Measurements from ENCODE around the gene CLHC1. TPM values are rescaled to one million over a fixed set of nuclear protein-coding genes. Genes with fewer than 3 reads are reported as not detected.

CLHC1 gene
- total RNA-seq, 4 donors from 2014 or later = 5.6 to 7.7 (median 6.0) TPM

DNA sequence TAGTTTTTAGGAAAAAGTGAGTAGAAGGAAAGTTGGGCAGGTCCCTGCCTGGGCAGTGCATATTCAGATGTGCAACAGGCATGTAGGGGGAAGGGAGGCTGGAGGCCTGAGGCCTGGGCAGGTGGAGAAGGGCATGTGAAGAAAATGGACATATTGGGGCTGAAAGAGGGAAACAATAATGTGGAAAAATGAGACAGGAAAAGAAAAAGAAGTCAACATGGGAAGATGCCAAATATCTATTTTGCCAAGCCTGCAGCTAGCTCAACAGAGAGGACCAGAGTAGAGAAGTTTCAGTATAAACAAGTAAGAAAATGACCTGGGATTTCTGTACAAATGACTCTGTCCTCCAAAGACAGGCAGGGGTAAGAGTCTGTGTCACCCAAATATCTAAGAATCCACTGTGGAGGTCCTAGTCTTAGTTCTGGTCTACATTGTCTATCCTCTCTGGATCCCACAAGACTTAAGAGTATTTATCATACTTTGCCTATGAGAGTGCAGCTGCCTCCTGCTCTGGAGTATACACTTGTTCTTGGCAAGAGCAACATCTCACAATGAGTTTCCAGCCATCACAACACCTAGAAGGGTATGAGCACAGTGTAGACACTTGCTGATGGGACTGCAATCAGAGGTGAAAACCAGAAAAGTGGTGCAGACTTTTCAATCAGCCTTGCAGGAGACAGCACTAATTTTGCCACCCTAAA, 80.2 kb downstream of the CLHC1 start:
- ATAC-seq (ENCODE audit: low FRiP score) = no peak
- TF ChIP-seq, protein P1, sequence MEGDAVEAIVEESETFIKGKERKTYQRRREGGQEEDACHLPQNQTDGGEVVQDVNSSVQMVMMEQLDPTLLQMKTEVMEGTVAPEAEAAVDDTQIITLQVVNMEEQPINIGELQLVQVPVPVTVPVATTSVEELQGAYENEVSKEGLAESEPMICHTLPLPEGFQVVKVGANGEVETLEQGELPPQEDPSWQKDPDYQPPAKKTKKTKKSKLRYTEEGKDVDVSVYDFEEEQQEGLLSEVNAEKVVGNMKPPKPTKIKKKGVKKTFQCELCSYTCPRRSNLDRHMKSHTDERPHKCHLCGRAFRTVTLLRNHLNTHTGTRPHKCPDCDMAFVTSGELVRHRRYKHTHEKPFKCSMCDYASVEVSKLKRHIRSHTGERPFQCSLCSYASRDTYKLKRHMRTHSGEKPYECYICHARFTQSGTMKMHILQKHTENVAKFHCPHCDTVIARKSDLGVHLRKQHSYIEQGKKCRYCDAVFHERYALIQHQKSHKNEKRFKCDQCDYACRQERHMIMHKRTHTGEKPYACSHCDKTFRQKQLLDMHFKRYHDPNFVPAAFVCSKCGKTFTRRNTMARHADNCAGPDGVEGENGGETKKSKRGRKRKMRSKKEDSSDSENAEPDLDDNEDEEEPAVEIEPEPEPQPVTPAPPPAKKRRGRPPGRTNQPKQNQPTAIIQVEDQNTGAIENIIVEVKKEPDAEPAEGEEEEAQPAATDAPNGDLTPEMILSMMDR (IDR thresholded peaks at IDR 0.05) = no peak
- no peak for DNase-seq (ENCODE audit: low spot score)

DNA sequence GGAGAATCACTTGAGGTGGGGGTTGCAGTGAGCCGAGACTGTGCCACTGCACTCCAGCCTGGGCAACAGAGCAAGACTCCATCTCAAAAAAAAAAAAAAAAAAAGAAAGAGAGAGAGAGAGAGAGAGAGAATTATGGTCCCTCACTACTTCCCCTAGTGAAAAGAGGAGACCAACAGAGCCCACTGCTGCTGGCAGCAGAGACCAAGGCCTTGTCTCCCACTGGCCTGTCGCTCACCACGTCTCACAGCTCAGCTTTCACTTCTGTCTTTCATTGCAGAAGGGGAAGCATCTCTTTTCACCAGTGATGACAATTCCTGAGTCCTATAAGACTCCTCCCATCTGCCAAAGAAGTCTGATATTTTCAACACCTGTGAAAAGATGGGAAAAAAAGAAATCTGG, 81.3 kb downstream of the CLHC1 start:
- ATAC-seq (ENCODE audit: low FRiP score) = no peak
- TF ChIP-seq, protein P1 (IDR thresholded peaks at IDR 0.05) = no peak
- no peak for DNase-seq (ENCODE audit: low spot score)

DNA sequence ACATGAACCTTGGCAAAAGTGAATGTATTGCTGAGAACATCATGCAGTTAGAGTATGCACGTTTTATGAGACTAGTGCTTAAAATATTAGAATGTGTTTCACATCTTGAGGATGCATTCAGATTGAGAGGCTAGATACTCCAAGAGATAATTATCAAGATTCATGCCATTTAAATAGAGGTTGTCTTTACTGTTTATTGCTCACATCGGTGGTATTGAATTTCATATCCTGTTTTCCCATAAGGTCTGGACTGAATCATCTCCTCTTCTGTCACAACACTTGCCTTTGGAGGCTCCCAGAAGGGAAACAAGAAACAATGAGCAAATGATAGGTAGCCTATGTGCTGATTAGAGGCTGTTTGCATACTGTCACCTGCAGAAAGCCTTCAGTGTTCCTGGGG, 83.8 kb downstream of the CLHC1 start:
- TF ChIP-seq, protein P1 (IDR thresholded peaks at IDR 0.05) = no peak
- DNase-seq (ENCODE audit: low spot score) (no peak), ATAC-seq (ENCODE audit: low FRiP score) (no peak)

DNA sequence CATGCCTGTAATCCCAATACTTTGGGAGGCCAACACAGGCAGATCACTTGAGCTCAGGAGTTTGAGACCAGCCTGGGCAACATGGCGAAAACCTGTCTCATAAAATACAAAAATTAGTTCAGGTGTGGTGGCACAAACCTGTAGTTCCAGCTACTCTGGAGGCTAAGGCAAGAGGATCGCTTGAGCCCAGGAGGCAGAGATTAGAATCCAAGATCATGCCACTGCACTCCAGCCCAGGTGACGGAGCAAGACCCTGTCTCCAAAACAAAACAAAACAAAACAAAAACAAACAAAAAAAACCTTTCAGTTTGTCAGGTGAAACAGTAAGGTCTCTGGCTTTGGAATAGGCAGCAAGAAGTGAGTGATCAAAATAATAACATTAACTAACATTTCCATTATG, 84.6 kb downstream of the CLHC1 start:
- TF ChIP-seq, protein P1 (IDR thresholded peaks at IDR 0.05) = no peak
- ATAC-seq (ENCODE audit: low FRiP score) = no peak
- no peak for DNase-seq (ENCODE audit: low spot score)

DNA sequence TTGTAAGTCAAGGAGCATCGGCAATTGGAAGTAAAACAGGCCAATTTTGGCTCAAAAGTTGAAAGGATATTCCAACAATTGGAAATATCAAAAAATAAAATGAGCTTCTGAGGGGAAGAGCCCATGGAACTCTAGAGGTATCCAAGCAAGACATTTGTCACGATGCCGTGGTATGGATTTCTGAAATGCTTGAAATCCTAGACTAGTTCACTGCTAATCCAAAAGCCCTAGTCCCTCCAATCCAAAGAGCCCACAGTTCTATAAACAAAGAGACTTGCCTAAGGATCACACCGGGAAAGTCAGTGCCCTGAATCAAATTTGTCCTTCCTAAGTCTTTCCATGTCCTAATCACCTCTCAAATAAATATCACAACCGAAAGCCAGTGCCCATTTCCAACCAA, 85.1 kb downstream of the CLHC1 start:
- TF ChIP-seq, protein P1 (IDR thresholded peaks at IDR 0.05) = no peak
- ATAC-seq (ENCODE audit: low FRiP score) (no peak), DNase-seq (ENCODE audit: low spot score) (no peak)

DNA sequence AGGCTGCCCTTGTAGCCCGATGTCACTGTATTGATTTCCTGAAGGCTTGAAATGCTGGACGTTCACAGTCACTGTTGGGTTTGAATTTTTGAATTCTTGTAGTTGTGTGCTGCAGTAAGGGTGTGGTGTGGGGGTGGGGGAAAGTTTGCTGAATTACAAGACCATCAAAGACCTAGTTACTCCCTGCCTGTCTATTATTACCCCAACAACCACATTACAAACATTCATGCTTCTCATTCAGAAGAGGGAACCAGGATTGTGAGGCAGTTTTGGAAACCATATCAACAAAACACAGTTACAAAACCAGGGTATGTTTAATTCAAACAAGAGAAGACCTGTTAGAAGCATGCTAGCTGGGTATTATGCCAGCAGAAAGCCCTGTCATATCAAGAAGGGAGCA, 85.8 kb downstream of the CLHC1 start:
- no peak for ATAC-seq (ENCODE audit: low FRiP score)
- DNase-seq (ENCODE audit: low spot score) = no peak
- TF ChIP-seq, protein P1 (IDR thresholded peaks at IDR 0.05) = no peak

Data from omental fat pad (tissue), 4 donors.